ENCODE measurements around the gene TMEM147. TPM values are rescaled to one million over a fixed set of nuclear protein-coding genes. Genes with fewer than 3 reads are reported as not detected.
A peak's percentile ranks its signal among the peaks of the same experiment; 100 is the strongest.

Gene TMEM147
- total and polyA plus RNA-seq, 2 of the 13 experiments (the other 11 are each of a cell fraction or from before 2014, with no cell fraction given), result 141 to 176 TPM

- TF ChIP-seq HNRNPUL1 (IDR thresholded peaks at IDR 0.05; ENCODE audit: low read depth, low read length) (no peak), HOXA9 (CRISPR knock-in tag; IDR thresholded peaks at IDR 0.05; ENCODE audit: borderline replicate concordance) (no peak), ARID2 (CRISPR knock-in tag; IDR thresholded peaks at IDR 0.05; ENCODE audit: borderline replicate concordance) (no peak), SOX13 (IDR thresholded peaks at IDR 0.05) (no peak), SOX13 (CRISPR knock-in tag; conservative IDR thresholded peaks at IDR 0.05 in 1 of 2, IDR thresholded peaks at IDR 0.05 in 1 of 2) (0 out of 4 replicates have a peak, but pooled peaks of 1 of the 2 experiments have one; percentile 19), ARID5B (CRISPR knock-in tag; IDR thresholded peaks at IDR 0.05) (0 out of 2 replicates have a peak, but pooled peaks have one; percentile 30), MATR3 (CRISPR knock-in tag; IDR thresholded peaks at IDR 0.05) (no peak), GATAD2A (CRISPR knock-in tag; IDR thresholded peaks at IDR 0.05) (0 out of 2 replicates have a peak, but pooled peaks have one; percentile 26), ZMYM4 (CRISPR knock-in tag; IDR thresholded peaks at IDR 0.05) (0 out of 2 replicates have a peak, but pooled peaks have one; percentile 13), KDM1A (CRISPR knock-in tag; IDR thresholded peaks at IDR 0.05) (0 out of 2 replicates have a peak, but pooled peaks have one; percentile 9), ZNF263 (CRISPR knock-in tag; IDR thresholded peaks at IDR 0.05) (peak; percentile 52; the same call in 1 of the 2 replicates), MAFF (IDR thresholded peaks at IDR 0.05; ENCODE audit: low read depth, low read length) (no peak), REPIN1 (CRISPR knock-in tag; IDR thresholded peaks at IDR 0.05; ENCODE audit: borderline replicate concordance, low read depth) (peak; percentile 50; the same call in 1 of the 2 replicates), JARID2 (CRISPR knock-in tag; IDR thresholded peaks at IDR 0.05; ENCODE audit: insufficient replicate concordance) (peak; percentile 51), ZNF720 (CRISPR knock-in tag; IDR thresholded peaks at IDR 0.05) (no peak), HMGXB4 (CRISPR knock-in tag; IDR thresholded peaks at IDR 0.05; ENCODE audit: borderline replicate concordance in 1 of 2, low read depth in 1 of 2) (0 out of 4 replicates have a peak, but pooled peaks of 1 of the 2 experiments have one; percentile 31), ZNF142 (CRISPR knock-in tag; IDR thresholded peaks at IDR 0.05) (no peak)
Observed at GRCh38 chr19:35555301-35556005, 10.0 kb downstream of the TMEM147 start (continued).

Measured in HepG2 (cell line).